BE2C (cell line): ENCODE data around the gene HOOK2.

Source experiments
- DNase-seq: peaks from one replicate; pipeline ENCODE4 v3.0.0-alpha.2; 2020
- H3K27me3 ChIP-seq: fragments of 250-450 bp; sonication (Bioruptor Pico); 2 replicates; pipeline ENCODE4 v1.5.1; 2020; ENCODE audit warnings: mild to moderate bottlenecking
- H3K36me3 ChIP-seq: fragments of 250-450 bp; sonication (Bioruptor Pico); 2 replicates; pipeline ENCODE4 v1.5.1; 2020; ENCODE audit warnings: mild to moderate bottlenecking
- H3K4me1 ChIP-seq: fragments of 250-450 bp; sonication (Bioruptor Pico); 2 replicates; pipeline ENCODE4 v1.5.1; 2020
- H3K4me3 ChIP-seq: 2 replicates; pipeline ENCODE4 v1.5.1; 2011; ENCODE audit warnings: low read depth, low read length
- H3K9me3 ChIP-seq: fragments of 250-450 bp; sonication (Bioruptor Pico); 2 replicates; pipeline ENCODE4 v1.5.1; 2020
- CTCF ChIP-seq: IDR thresholded peaks from 2 replicates; pipeline ENCODE4 v1.5.1; 2012; ENCODE audit warnings: mild to moderate bottlenecking, low read depth, low read length

HOOK2 gene

GRCh38 chr19:12778017-12778904 is 2.9 kb upstream of the HOOK2 start:
- Histone ChIP-seq H3K4me3 (peak overlapping the region; percentile 65), H3K27me3 (no peaks in the 10 kb centered on the region), H3K36me3 (no peaks in the 10 kb centered on the region), H3K9me3 (no peaks in the 10 kb centered on the region), H3K4me1 (peaks cover 14% of the 10 kb centered on the region)
- no peak for TF ChIP-seq CTCF
- peak; percentile 90 for DNase-seq

- Histone ChIP-seq H3K36me3 (no peaks in the 10 kb centered on the region), H3K4me1 (peaks cover 14% of the 10 kb centered on the region), H3K27me3 (no peaks in the 10 kb centered on the region), H3K4me3 (peak overlapping the region; percentile 65), H3K9me3 (no peaks in the 10 kb centered on the region)
- peak; percentile 92 for DNase-seq
- TF ChIP-seq CTCF: peak; percentile 83
Measured at GRCh38 chr19:12777217-12778016, 2.1 kb upstream of the HOOK2 start.

GRCh38 chr19:12773571-12773970 is 1.8 kb downstream of the HOOK2 start:
- H3K27me3 ChIP-seq: no peaks in the 10 kb centered on the region
- H3K36me3 ChIP-seq: no peaks in the 10 kb centered on the region
- TF ChIP-seq CTCF: peak; percentile 50
- no peak overlapping the region for H3K4me3 ChIP-seq
- no peak for DNase-seq
- no peaks in the 10 kb centered on the region; the same call in 1 of the 2 replicates for H3K4me1 ChIP-seq
- no peaks in the 10 kb centered on the region for H3K9me3 ChIP-seq

GRCh38 chr19:12772323-12772722 is 3.0 kb downstream of the HOOK2 start:
- no peak for TF ChIP-seq CTCF
- no peak for DNase-seq
- Histone ChIP-seq H3K9me3 (no peaks in the 10 kb centered on the region), H3K36me3 (no peaks in the 10 kb centered on the region), H3K4me3 (no peak overlapping the region), H3K27me3 (no peaks in the 10 kb centered on the region), H3K4me1 (no peaks in the 10 kb centered on the region; the same call in 1 of the 2 replicates)

GRCh38 chr19:12770922-12771321 is 4.4 kb downstream of the HOOK2 start:
- Histone ChIP-seq H3K4me3 (no peak overlapping the region), H3K4me1 (no peaks in the 10 kb centered on the region; the same call in 1 of the 2 replicates), H3K9me3 (no peaks in the 10 kb centered on the region), H3K36me3 (no peaks in the 10 kb centered on the region), H3K27me3 (no peaks in the 10 kb centered on the region)
- TF ChIP-seq CTCF: no peak
- DNase-seq: no peak
